EH (cell line): ENCODE data around the gene FIGLA.
"Not testable (repeated sequence)": the region's sequence is repeated elsewhere in the genome, so short reads cannot be mapped to it uniquely, and the experiment has no call there.

ENCODE experiments used
- DNase-seq: peaks from one replicate; pipeline ENCODE4 v3.0.0-alpha.2; 2015; ENCODE audit warnings: low read depth

Gene FIGLA

GRCh38 chr2:70746094-70746974, 44.1 kb downstream of the FIGLA start:
- DNase-seq, result no peak

- DNase-seq, result no peak
Observed at GRCh38 chr2:70745276-70745825, 45.1 kb downstream of the FIGLA start.

GRCh38 chr2:70744397-70744796, 46.0 kb downstream of the FIGLA start:
- no peak for DNase-seq

GRCh38 chr2:70743677-70744076, 46.8 kb downstream of the FIGLA start:
- DNase-seq, result no peak

DNA sequence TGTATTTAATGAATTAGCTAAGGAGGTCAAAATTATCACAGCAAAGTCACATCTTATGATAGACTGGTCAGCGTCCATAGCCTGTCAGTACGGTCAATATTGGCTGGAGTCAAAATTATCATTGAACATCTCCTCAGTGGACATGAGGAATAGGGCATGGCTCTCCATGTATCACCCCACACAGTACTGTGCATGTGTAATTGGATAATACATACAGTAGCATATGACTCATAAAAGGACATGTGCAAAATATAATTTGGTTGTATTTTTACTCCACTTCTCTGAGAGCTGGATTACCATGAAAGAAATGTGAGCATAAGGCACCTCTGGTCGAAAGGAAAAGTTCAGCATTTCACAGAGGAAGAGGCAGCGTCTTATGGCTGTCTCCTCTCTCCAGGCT, 47.4 kb downstream of the FIGLA start:
- DNase-seq, result no peak

DNA sequence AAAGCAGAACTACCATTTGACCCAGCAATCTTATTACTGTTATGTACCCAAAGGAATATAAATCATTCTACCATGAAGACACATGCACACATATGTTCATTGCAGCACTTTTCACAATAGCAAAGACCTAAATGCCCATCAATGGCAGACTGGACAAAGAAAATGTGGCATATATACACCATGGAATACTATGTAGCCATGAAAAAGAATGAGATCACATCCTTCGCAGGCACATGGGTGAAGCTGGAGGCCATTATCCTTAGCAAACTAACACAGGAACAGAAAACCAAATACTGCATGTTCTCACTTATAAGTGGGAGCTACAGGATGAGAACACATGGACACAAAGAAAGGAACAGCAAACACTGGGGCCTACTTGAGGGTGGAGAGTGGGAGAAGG, 51.0 kb downstream of the FIGLA start:
- not testable (repeated sequence) for DNase-seq

DNA sequence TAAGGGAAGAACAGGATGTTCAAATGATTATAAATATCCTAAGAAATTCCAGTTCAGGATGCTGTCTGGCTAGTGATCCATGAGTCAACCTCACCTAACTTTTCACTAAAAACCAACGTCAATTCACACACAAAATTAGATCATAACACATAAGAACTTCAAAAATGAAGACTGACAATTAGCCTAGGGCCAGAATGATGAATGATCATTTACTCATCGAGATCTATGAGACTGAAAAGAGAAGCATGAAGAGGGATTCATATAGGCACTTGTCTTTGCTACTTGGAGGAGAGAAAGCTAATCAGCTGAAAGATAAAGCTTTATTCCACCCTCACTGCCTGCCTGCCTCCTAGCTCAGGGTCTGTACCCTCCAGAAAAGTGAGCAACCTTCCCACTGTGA, 52.3 kb downstream of the FIGLA start:
- DNase-seq, result no peak

- no peak for DNase-seq
Observed at GRCh38 chr2:70735071-70735470, 55.4 kb downstream of the FIGLA start.

DNA sequence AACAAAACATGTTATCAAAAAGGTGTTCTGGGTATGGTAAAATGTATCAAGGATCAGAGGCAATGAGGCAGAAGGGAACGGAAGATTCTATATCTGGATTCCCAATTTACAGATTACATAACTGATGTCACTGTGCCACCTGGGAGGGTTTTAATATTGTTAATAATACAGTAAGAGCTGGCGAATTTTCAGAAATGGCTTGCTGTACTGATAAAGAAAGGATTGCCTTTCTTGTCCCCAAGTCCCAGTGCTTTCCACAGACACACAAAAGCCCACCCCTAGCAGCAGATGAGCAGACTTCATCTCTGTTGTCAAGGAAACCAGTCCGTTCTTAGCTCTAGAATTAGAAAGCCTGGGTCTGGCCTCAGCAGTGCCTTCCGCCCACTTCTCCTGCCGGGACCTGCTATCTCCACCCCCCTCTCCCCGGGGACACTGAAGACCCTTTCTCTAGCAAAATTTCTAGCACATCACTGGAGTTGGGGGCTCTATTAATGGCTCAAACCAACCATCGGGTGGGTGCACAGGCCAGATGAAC, 56.7 kb downstream of the FIGLA start:
- no peak for DNase-seq

DNA sequence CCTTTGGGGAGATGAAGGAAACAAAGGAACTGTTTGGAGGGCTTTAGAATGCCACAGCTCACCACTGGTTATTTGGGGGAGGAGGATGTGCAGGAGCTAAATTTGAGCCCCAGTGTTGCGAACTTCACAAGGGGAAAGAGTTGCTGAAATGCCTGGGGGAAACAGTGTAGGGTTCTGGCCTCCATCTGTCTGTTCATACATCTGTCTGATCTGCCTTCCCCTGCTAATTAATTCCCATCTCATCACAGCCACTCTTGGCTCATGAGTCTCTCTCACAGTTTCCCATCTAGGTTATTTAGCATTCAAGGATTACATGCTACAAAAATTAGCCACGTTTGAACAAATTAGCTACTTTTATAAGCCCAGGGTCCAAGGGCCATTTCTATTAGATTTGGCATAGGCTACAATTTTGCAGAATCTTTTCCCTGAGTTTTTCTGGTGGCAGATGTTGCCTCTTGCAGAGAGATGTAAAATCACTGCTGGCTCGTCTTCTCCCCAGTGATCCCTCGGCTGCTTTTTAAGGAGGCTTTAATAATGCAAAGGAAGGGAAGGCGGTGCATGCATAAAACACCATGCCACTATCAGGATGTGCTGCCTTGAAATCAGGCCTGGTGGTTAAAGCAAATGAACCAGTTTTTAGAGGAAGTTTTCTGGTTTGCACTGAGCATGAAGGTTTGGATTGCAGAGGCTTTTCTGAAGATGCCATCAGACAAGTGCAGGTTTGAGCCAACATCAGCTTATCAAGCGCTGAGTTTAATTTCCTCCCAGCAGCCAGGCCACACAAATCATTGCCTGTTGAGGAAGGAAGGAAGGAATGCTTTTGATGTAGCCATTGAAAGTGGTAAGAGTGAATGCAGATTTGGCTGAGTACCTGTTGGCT, 57.4 kb downstream of the FIGLA start:
- DNase-seq, result no peak

GRCh38 chr2:70730730-70731129, 59.7 kb downstream of the FIGLA start:
- DNase-seq, result no peak

DNA sequence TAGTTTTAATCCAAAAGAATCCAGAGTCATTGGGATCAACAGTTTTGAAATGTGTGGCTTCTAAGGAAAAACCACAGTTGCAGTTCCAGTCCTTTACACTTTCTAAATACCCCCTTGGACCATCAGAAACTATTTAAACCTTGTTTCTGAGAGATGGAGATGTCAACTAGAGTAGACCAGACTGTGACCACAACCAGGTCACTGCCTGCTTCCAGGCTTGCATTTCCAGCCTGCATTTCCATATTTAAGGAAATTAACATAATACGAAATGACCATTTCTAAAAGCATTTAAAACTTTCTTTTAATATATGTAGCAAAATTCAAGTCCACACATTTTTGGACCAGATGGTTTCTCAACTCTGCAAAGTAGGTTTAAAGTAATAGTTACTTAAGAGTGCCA, 60.8 kb downstream of the FIGLA start:
- DNase-seq, result no peak

DNA sequence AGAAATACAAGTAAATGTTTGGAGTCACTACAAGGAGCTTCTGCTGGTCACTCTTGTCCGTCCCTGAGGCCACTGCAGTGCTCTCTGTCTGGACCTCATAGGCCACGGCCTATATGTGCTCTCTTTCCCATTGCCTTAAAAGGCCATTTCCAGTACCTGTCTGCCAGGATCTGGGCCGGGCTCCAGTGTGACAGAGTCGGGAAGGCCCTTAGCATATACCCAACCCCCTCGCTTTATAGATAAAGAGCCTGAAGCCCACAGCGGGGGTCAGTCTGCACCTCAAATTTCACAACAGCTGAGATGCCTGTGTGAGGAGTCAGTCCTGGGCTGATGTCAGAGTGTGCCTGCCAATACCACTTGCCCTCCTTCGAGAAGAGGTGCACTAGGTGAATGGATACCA, 62.3 kb downstream of the FIGLA start:
- no peak for DNase-seq
